ENCODE data around the gene SLC29A3. TPM values are rescaled to one million over a fixed set of nuclear protein-coding genes. Genes with fewer than 3 reads are reported as not detected.
"Not testable (repeated sequence)": the region's sequence is repeated elsewhere in the genome, so short reads cannot be mapped to it uniquely, and the experiment has no call there.

SLC29A3 gene
- total RNA-seq, 1 donor from 2014 or later, result 11.4 TPM

GRCh38 chr10:71357792-71358265 is 38.8 kb downstream of the SLC29A3 start:
- H3K4me1 Mint-ChIP-seq, result no peaks in the 10 kb centered on the region
- no peak for DNase-seq (ENCODE audit: low spot score in 2 of 2, unreplicated experiment in 2 of 2)
- H3K27ac Mint-ChIP-seq, result no peak overlapping the region
- no peak overlapping the region for H3K4me3 Mint-ChIP-seq
- TF ChIP-seq CTCF (IDR thresholded peaks at IDR 0.05; ENCODE audit: unreplicated experiment), result no peak
- no peaks in the 10 kb centered on the region for H3K27me3 Mint-ChIP-seq (ENCODE audit: low read depth)
- peaks cover 29% of the 10 kb centered on the region for H3K36me3 Mint-ChIP-seq
- no peaks in the 10 kb centered on the region for H3K9me3 Mint-ChIP-seq

- H3K36me3 Mint-ChIP-seq, result peaks cover 29% of the 10 kb centered on the region
- no peak for DNase-seq (ENCODE audit: low spot score in 2 of 2, unreplicated experiment in 2 of 2)
- no peaks in the 10 kb centered on the region for H3K4me1 Mint-ChIP-seq
- TF ChIP-seq CTCF (IDR thresholded peaks at IDR 0.05; ENCODE audit: unreplicated experiment), result no peak
- H3K27ac Mint-ChIP-seq, result no peak overlapping the region
- H3K27me3 Mint-ChIP-seq (ENCODE audit: low read depth), result no peaks in the 10 kb centered on the region
- no peaks in the 10 kb centered on the region for H3K9me3 Mint-ChIP-seq
- H3K4me3 Mint-ChIP-seq, result no peak overlapping the region
Measured at GRCh38 chr10:71358277-71358676, 39.2 kb downstream of the SLC29A3 start.

GRCh38 chr10:71358906-71359305 is 39.8 kb downstream of the SLC29A3 start:
- DNase-seq (ENCODE audit: low spot score in 2 of 2, unreplicated experiment in 2 of 2); H3K4me1 Mint-ChIP-seq; H3K9me3 Mint-ChIP-seq; H3K4me3 Mint-ChIP-seq; H3K27me3 Mint-ChIP-seq (ENCODE audit: low read depth); H3K27ac Mint-ChIP-seq: not testable (repeated sequence)
- H3K36me3 Mint-ChIP-seq, result peaks cover 29% of the 10 kb centered on the region

- H3K27me3 Mint-ChIP-seq (ENCODE audit: low read depth), result no peaks in the 10 kb centered on the region
- no peak overlapping the region for H3K27ac Mint-ChIP-seq
- H3K4me3 Mint-ChIP-seq, result no peak overlapping the region
- no peaks in the 10 kb centered on the region for H3K9me3 Mint-ChIP-seq
- TF ChIP-seq CTCF (IDR thresholded peaks at IDR 0.05; ENCODE audit: unreplicated experiment), result no peak
- DNase-seq (ENCODE audit: low spot score in 2 of 2, unreplicated experiment in 2 of 2), result no peak
- no peaks in the 10 kb centered on the region for H3K4me1 Mint-ChIP-seq
- peaks cover 33% of the 10 kb centered on the region for H3K36me3 Mint-ChIP-seq
Measured at GRCh38 chr10:71359364-71360046, 40.4 kb downstream of the SLC29A3 start.

- Mint-ChIP-seq H3K27me3 (ENCODE audit: low read depth) (no peaks in the 10 kb centered on the region), H3K4me3 (no peak overlapping the region), H3K36me3 (peaks cover 34% of the 10 kb centered on the region), H3K27ac (no peak overlapping the region), H3K9me3 (no peaks in the 10 kb centered on the region), H3K4me1 (no peaks in the 10 kb centered on the region)
- no peak for DNase-seq (ENCODE audit: low spot score in 2 of 2, unreplicated experiment in 2 of 2)
- no peak for TF ChIP-seq CTCF (IDR thresholded peaks at IDR 0.05; ENCODE audit: unreplicated experiment)
Measured at GRCh38 chr10:71360735-71361134, 41.7 kb downstream of the SLC29A3 start.

GRCh38 chr10:71361581-71361980 is 42.5 kb downstream of the SLC29A3 start:
- no peak for TF ChIP-seq CTCF (IDR thresholded peaks at IDR 0.05; ENCODE audit: unreplicated experiment)
- no peak for DNase-seq (ENCODE audit: low spot score in 2 of 2, unreplicated experiment in 2 of 2)
- peaks cover 33% of the 10 kb centered on the region for H3K36me3 Mint-ChIP-seq
- H3K4me3 Mint-ChIP-seq, result no peak overlapping the region
- H3K4me1 Mint-ChIP-seq, result no peaks in the 10 kb centered on the region
- H3K27me3 Mint-ChIP-seq (ENCODE audit: low read depth), result no peaks in the 10 kb centered on the region
- no peaks in the 10 kb centered on the region for H3K9me3 Mint-ChIP-seq
- H3K27ac Mint-ChIP-seq, result no peak overlapping the region

Data from mesothelial cell of epicardium (in vitro differentiated cells).